Smooth muscle cell (in vitro differentiated cells): ENCODE results near the gene CXCL17. TPM values are rescaled to one million over a fixed set of nuclear protein-coding genes. Genes with fewer than 3 reads are reported as not detected.
A peak's percentile ranks its signal among the peaks of the same experiment; 100 is the strongest.

Experiments
- DNase-seq: peaks from one replicate; lab custom pipeline; 2025; ENCODE audit not compliant: unreplicated experiment; lab: John Stamatoyannopoulos, UW
- H2AFZ ChIP-seq: fragments of 200-600 bp; sonication (generic); 2 replicates; pipeline ENCODE4 v1.6.0; 2016; ENCODE audit warnings: antibody characterized with exemption, low read depth, mild to moderate bottlenecking
- H3F3A ChIP-seq: fragments of 200-600 bp; sonication (generic); 2 replicates; pipeline ENCODE4 v1.6.0; 2017; ENCODE audit warnings: antibody characterized with exemption, low read depth
- H3K27ac ChIP-seq: fragments of 200-600 bp; sonication (generic); 2 replicates; pipeline ENCODE4 v1.5.1; 2016; ENCODE audit warnings: low read depth, mild to moderate bottlenecking
- H3K27me3 ChIP-seq: fragments of 200-600 bp; sonication (generic); 2 replicates; pipeline ENCODE4 v1.6.1; 2016; ENCODE audit warnings: low read depth, mild to moderate bottlenecking
- H3K36me3 ChIP-seq: fragments of 200-600 bp; sonication (generic); 2 replicates; pipeline ENCODE4 v1.5.1; 2016; ENCODE audit warnings: low read depth
- H3K4me1 ChIP-seq: fragments of 200-600 bp; sonication (generic); 2 replicates; pipeline ENCODE4 v1.5.1; 2016; ENCODE audit warnings: low read depth
- H3K4me2 ChIP-seq: fragments of 200-600 bp; sonication (generic); 2 replicates; pipeline ENCODE4 v1.6.0; 2016; ENCODE audit warnings: mild to moderate bottlenecking
- H3K4me3 ChIP-seq: fragments of 200-600 bp; sonication (generic); 2 replicates; pipeline ENCODE4 v1.5.1; 2016; ENCODE audit warnings: mild to moderate bottlenecking
- H3K79me2 ChIP-seq: fragments of 200-600 bp; sonication (generic); 2 replicates; pipeline ENCODE4 v1.6.0; 2016; ENCODE audit warnings: low read depth, mild to moderate bottlenecking
- H3K9ac ChIP-seq: fragments of 200-600 bp; sonication (generic); 2 replicates; pipeline ENCODE4 v1.6.0; 2016; ENCODE audit warnings: low read depth
- H3K9me3 ChIP-seq: fragments of 200-600 bp; sonication (generic); replicated peaks from 2 replicates; pipeline ENCODE4 v1.5.1; 2016; ENCODE audit warnings: low read depth
- H4K20me1 ChIP-seq: fragments of 200-600 bp; sonication (generic); 2 replicates; pipeline ENCODE4 v1.6.0; 2016; ENCODE audit warnings: low read depth
- CTCF ChIP-seq: fragments of 200-600 bp; sonication (generic); IDR thresholded peaks from 2 replicates; pipeline ENCODE4 v1.5.1; 2017; ENCODE audit warnings: borderline replicate concordance, mild to moderate bottlenecking, antibody characterized with exemption; ENCODE audit not compliant: insufficient read depth, poor library complexity, severe bottlenecking
- WGBS: methylation state at CpG from one replicate; pipeline ENCODE4 v1.1.7; 2016; ENCODE audit warnings: low lambda C conversion rate; 5-methylcytosine and 5-hydroxymethylcytosine counted together
- polyA plus RNA-seq: library from polyadenylated mRNA; unstranded; fragments of >200 nt; fragmentation: Nextera tagmentation; extraction: Ambion mirVana; gene quantifications from 2 replicates; pipeline ENCODE4 v1.2.1, GENCODE V29; 2016
- total RNA-seq: library from RNA; depleted of rRNA; stranded (reverse); fragments of >200 nt; gene quantifications from 2 replicates; pipeline ENCODE4 v1.2.3, GENCODE V29; 2014

CXCL17 gene
- total and polyA plus RNA-seq, 2 experiments from 2014 or later: not detected

GRCh38 chr19:42445948-42446347 is 3.2 kb upstream of the CXCL17 start:
- no peak overlapping the region for H3K4me3 ChIP-seq
- H3F3A ChIP-seq: peaks cover under 1% of the 10 kb centered on the region
- no peak overlapping the region for H2AFZ ChIP-seq
- no peaks in the 10 kb centered on the region for H3K79me2 ChIP-seq
- no peak overlapping the region for H3K27ac ChIP-seq
- H3K27me3 ChIP-seq: no peaks in the 10 kb centered on the region
- WGBS: 91% methylated on average over 7 of the region's 7 CpGs
- TF ChIP-seq CTCF: no peak
- no peak overlapping the region for H3K9ac ChIP-seq
- no peaks in the 10 kb centered on the region for H3K4me1 ChIP-seq
- no peak for DNase-seq
- no peaks in the 10 kb centered on the region for H3K9me3 ChIP-seq
- H4K20me1 ChIP-seq: peaks cover 12% of the 10 kb centered on the region
- H3K4me2 ChIP-seq: no peak overlapping the region
- H3K36me3 ChIP-seq: no peaks in the 10 kb centered on the region

- no peak overlapping the region for H3K4me2 ChIP-seq
These were observed 1.2 kb upstream of the CXCL17 start for GRCh38 chr19:42443944-42444398.

GRCh38 chr19:42441049-42441445 is 1.7 kb downstream of the CXCL17 start:
- H3K36me3 ChIP-seq: no peaks in the 10 kb centered on the region
- no peaks in the 10 kb centered on the region for H3K79me2 ChIP-seq
- no peaks in the 10 kb centered on the region for H3K4me1 ChIP-seq
- H3K4me2 ChIP-seq: no peak overlapping the region
- 54% methylated on average over 2 of the region's 2 CpGs for WGBS
- H3K9ac ChIP-seq: no peak overlapping the region
- no peak for TF ChIP-seq CTCF
- peaks cover 5% of the 10 kb centered on the region for H3F3A ChIP-seq
- H3K4me3 ChIP-seq: no peak overlapping the region
- no peaks in the 10 kb centered on the region for H3K27me3 ChIP-seq
- no peak overlapping the region for H3K27ac ChIP-seq
- H2AFZ ChIP-seq: no peak overlapping the region
- peaks cover 8% of the 10 kb centered on the region for H4K20me1 ChIP-seq
- no peaks in the 10 kb centered on the region for H3K9me3 ChIP-seq
- no peak for DNase-seq

More at GRCh38 chr19:42443944-42444398, 1.2 kb upstream of the CXCL17 start:
- TF ChIP-seq CTCF: no peak
- no peaks in the 10 kb centered on the region for H3K27me3 ChIP-seq
- no peak overlapping the region for H2AFZ ChIP-seq
- 65% methylated on average over 4 of the region's 4 CpGs for WGBS
- H3K27ac ChIP-seq: no peak overlapping the region
- H3K9ac ChIP-seq: no peak overlapping the region
- no peaks in the 10 kb centered on the region for H3K79me2 ChIP-seq
- H3K4me1 ChIP-seq: no peaks in the 10 kb centered on the region
- no peaks in the 10 kb centered on the region for H3K36me3 ChIP-seq
- no peaks in the 10 kb centered on the region for H3K9me3 ChIP-seq
- DNase-seq: no peak
- no peak overlapping the region for H3K4me3 ChIP-seq
- H3F3A ChIP-seq: peaks cover 5% of the 10 kb centered on the region
- H4K20me1 ChIP-seq: peaks cover 8% of the 10 kb centered on the region

GRCh38 chr19:42440357-42441048 is 2.2 kb downstream of the CXCL17 start:
- no peaks in the 10 kb centered on the region for H3K79me2 ChIP-seq
- WGBS: 39% methylated on average over 16 of the region's 16 CpGs
- H3K4me1 ChIP-seq: no peaks in the 10 kb centered on the region
- no peak overlapping the region for H3K4me3 ChIP-seq
- H3K36me3 ChIP-seq: no peaks in the 10 kb centered on the region
- peak; percentile 13 for DNase-seq
- no peak overlapping the region for H2AFZ ChIP-seq
- H3K9ac ChIP-seq: no peak overlapping the region
- TF ChIP-seq CTCF: peak; percentile 92
- no peak overlapping the region for H3K4me2 ChIP-seq
- H3K9me3 ChIP-seq: no peaks in the 10 kb centered on the region
- H4K20me1 ChIP-seq: peaks cover 8% of the 10 kb centered on the region
- H3K27me3 ChIP-seq: no peaks in the 10 kb centered on the region
- peaks cover 5% of the 10 kb centered on the region for H3F3A ChIP-seq
- no peak overlapping the region for H3K27ac ChIP-seq
